IMR-90 (cell line): ENCODE results near the gene CLK2. TPM values are rescaled to one million over a fixed set of nuclear protein-coding genes. Genes with fewer than 3 reads are reported as not detected.
A peak's percentile ranks its signal among the peaks of the same experiment; 100 is the strongest.

ENCODE experiments used
- ATAC-seq: fragments of 200-7000 bp; cut with Tn5 transposase; 2 replicates; pipeline ENCODE4 v1.9.1; 2020; ENCODE audit warnings: low read depth, mild to moderate bottlenecking, moderate library complexity
- BruUV-seq: library from RNA; stranded (reverse); fragments of 400-500 nt; replicated peaks from 2 replicates; lab custom pipeline; 2021; lab: Mats Ljungman, UMichigan
- CTCF ChIA-PET: fragments of 300-600 bp; formaldehyde crosslinking; extraction: SDS; loops from one replicate; lab custom pipeline; 2021; ENCODE audit warnings: antibody characterized with exemption; lab: Yijun Ruan, JAX
- POLR2A ChIA-PET: fragments of 300-600 bp; sonication (Branson Sonifier 250); formaldehyde crosslinking; loops from one replicate; lab custom pipeline; 2022; ENCODE audit warnings: antibody characterized with exemption; ENCODE audit not compliant: unreplicated experiment; lab: Charles Lee
- DNase-seq: peaks from one replicate; pipeline ENCODE4 v3.0.0; 2013
- H2AFZ ChIP-seq: replicated peaks from 2 replicates; pipeline ENCODE3; 2013; ENCODE audit warnings: low read length, mild to moderate bottlenecking; ENCODE audit not compliant: poor library complexity
- H2AK5ac ChIP-seq: 2 replicates; pipeline ENCODE4 v1.6.1; 2013; ENCODE audit warnings: low read depth, low read length, inconsistent platforms
- H2AK9ac ChIP-seq: replicated peaks from 2 replicates; pipeline ENCODE3; 2013; ENCODE audit warnings: mild to moderate bottlenecking, low read depth, low read length, moderate library complexity; ENCODE audit not compliant: poor library complexity
- H2BK120ac ChIP-seq: 2 replicates; pipeline ENCODE4 v1.6.1; 2013; ENCODE audit warnings: low read depth, low read length, inconsistent platforms
- H2BK15ac ChIP-seq: 3 replicates; pipeline ENCODE4 v1.6.1; 2013; ENCODE audit warnings: low read depth, low read length, inconsistent platforms
- H2BK20ac ChIP-seq: 2 replicates; pipeline ENCODE4 v1.6.1; 2013; ENCODE audit warnings: low read depth, mild to moderate bottlenecking, inconsistent platforms, low read length, moderate library complexity
- H2BK5ac ChIP-seq: 2 replicates; pipeline ENCODE4 v1.6.1; 2013; ENCODE audit warnings: mild to moderate bottlenecking, low read depth, low read length, inconsistent platforms; ENCODE audit not compliant: poor library complexity, severe bottlenecking
- H3K14ac ChIP-seq: replicated peaks from 2 replicates; pipeline ENCODE4 v1.6.1; 2013; ENCODE audit warnings: low read depth, low read length, inconsistent platforms
- H3K18ac ChIP-seq: 2 replicates; pipeline ENCODE4 v1.6.1; 2013; ENCODE audit warnings: low read depth, low read length, control low read depth
- H3K23ac ChIP-seq: 2 replicates; pipeline ENCODE4 v1.6.1; 2013; ENCODE audit warnings: low read depth, low read length, inconsistent platforms
- H3K27ac ChIP-seq: 2 replicates; pipeline ENCODE4 v1.5.1; 2013; ENCODE audit warnings: mild to moderate bottlenecking, control low read depth, low read length; ENCODE audit not compliant: insufficient read depth
- H3K27me3 ChIP-seq: 2 replicates; pipeline ENCODE4 v1.6.1; 2013; ENCODE audit warnings: low read length; ENCODE audit not compliant: control insufficient read depth, insufficient read depth
- H3K36me3 ChIP-seq: 2 replicates; pipeline ENCODE4 v1.6.1; 2013; ENCODE audit warnings: low read length, mixed read lengths; ENCODE audit not compliant: control insufficient read depth, insufficient read depth
- H3K4ac ChIP-seq: 2 replicates; pipeline ENCODE4 v1.6.1; 2013; ENCODE audit warnings: low read depth, low read length, inconsistent platforms
- H3K4me1 ChIP-seq: 2 replicates; pipeline ENCODE4 v1.6.1; 2013; ENCODE audit warnings: low read length, mixed read lengths; ENCODE audit not compliant: control insufficient read depth, insufficient read depth
- H3K4me2 ChIP-seq: 2 replicates; pipeline ENCODE4 v1.6.1; 2013; ENCODE audit warnings: low read depth, mild to moderate bottlenecking, control low read depth, low read length, moderate library complexity
- H3K4me3 ChIP-seq: 2 replicates; pipeline ENCODE4 v1.5.1; 2013; ENCODE audit warnings: low read depth, mild to moderate bottlenecking, control low read depth, low read length, moderate library complexity; ENCODE audit not compliant: insufficient read depth
- H3K56ac ChIP-seq: 2 replicates; pipeline ENCODE4 v1.6.1; 2013; ENCODE audit warnings: low read length, inconsistent platforms; ENCODE audit not compliant: insufficient read depth; ENCODE audit errors: extremely low read depth
- H3K79me1 ChIP-seq, 2 experiments: 2 replicates each; pipeline ENCODE4 v1.6.1; 2013; ENCODE audit warnings: low read length in 2 of 2, inconsistent platforms in 1 of 2, low read depth in 1 of 2
- H3K9ac ChIP-seq: 2 replicates; pipeline ENCODE4 v1.6.1; 2013; ENCODE audit warnings: low read depth, low read length, control low read depth
- H3K9me1 ChIP-seq: 2 replicates; pipeline ENCODE4 v1.6.1; 2013; ENCODE audit warnings: low read length, inconsistent platforms; ENCODE audit not compliant: insufficient read depth
- H3K9me3 ChIP-seq: 2 replicates; pipeline ENCODE4 v1.6.1; 2013; ENCODE audit warnings: low read length; ENCODE audit not compliant: control insufficient read depth, insufficient read depth
- H4K20me1 ChIP-seq: 2 replicates; pipeline ENCODE4 v1.6.1; 2013; ENCODE audit warnings: low read length, inconsistent platforms; ENCODE audit not compliant: insufficient read depth
- H4K5ac ChIP-seq: 2 replicates; pipeline ENCODE4 v1.6.1; 2013; ENCODE audit warnings: mild to moderate bottlenecking, low read depth, low read length, control low read depth
- H4K8ac ChIP-seq, 2 experiments: 2 replicates each; pipeline ENCODE4 v1.6.1; 2013; ENCODE audit warnings: low read depth in 2 of 2, low read length in 2 of 2, control low read depth in 1 of 2, inconsistent platforms in 1 of 2
- H4K91ac ChIP-seq: 2 replicates; pipeline ENCODE4 v1.6.1; 2013; ENCODE audit warnings: low read depth, low read length, inconsistent platforms; ENCODE audit not compliant: insufficient read depth
- BHLHE40 ChIP-seq: fragments of 150-350 bp; IDR thresholded peaks from 2 replicates; pipeline ENCODE4 v1.6.1; 2016; ENCODE audit warnings: mild to moderate bottlenecking, low read depth, low read length
- CEBPB ChIP-seq: IDR thresholded peaks from 2 replicates; pipeline ENCODE4 v1.6.1; 2012; ENCODE audit warnings: low read depth, low read length, improper control_type of control experiment
- CHD1 ChIP-seq: IDR thresholded peaks from 2 replicates; pipeline ENCODE4 v1.6.1; 2012; ENCODE audit warnings: low read depth, low read length, improper control_type of control experiment
- ELK1 ChIP-seq: fragments of 150-350 bp; IDR thresholded peaks from 2 replicates; pipeline ENCODE4 v1.6.1; 2016; ENCODE audit warnings: low read depth, mild to moderate bottlenecking, low read length, moderate library complexity, borderline replicate concordance
- FOS ChIP-seq: fragments of 150-350 bp; IDR thresholded peaks from 2 replicates; pipeline ENCODE4 v1.6.1; 2016; ENCODE audit warnings: low read depth, low read length
- MAFK ChIP-seq: IDR thresholded peaks from 2 replicates; pipeline ENCODE4 v1.6.1; 2012; ENCODE audit warnings: low read depth, low read length, improper control_type of control experiment
- MAZ ChIP-seq: IDR thresholded peaks from 2 replicates; pipeline ENCODE4 v1.6.1; 2012; ENCODE audit warnings: low read depth, mild to moderate bottlenecking, low read length, improper control_type of control experiment, moderate library complexity, borderline replicate concordance
- MXI1 ChIP-seq: IDR thresholded peaks from 2 replicates; pipeline ENCODE4 v1.6.1; 2012; ENCODE audit warnings: low read depth, mild to moderate bottlenecking, low read length, moderate library complexity, borderline replicate concordance
- NFE2L2 ChIP-seq: fragments of 150-350 bp; IDR thresholded peaks from 2 replicates; pipeline ENCODE4 v1.6.1; 2016; ENCODE audit warnings: low read depth, mild to moderate bottlenecking, low read length
- POLR2A ChIP-seq: IDR thresholded peaks from 2 replicates; pipeline ENCODE4 v1.6.1; 2012; ENCODE audit warnings: mild to moderate bottlenecking, low read depth, low read length
- RAD21 ChIP-seq: IDR thresholded peaks from 2 replicates; pipeline ENCODE4 v1.6.1; 2012; ENCODE audit warnings: low read length, improper control_type of control experiment
- RCOR1 ChIP-seq: IDR thresholded peaks from 2 replicates; pipeline ENCODE4 v1.6.1; 2012; ENCODE audit warnings: mild to moderate bottlenecking, low read length, improper control_type of control experiment; ENCODE audit not compliant: insufficient replicate concordance
- RFX5 ChIP-seq: IDR thresholded peaks from 2 replicates; pipeline ENCODE4 v1.8.0; 2012; ENCODE audit warnings: low read depth, mild to moderate bottlenecking, low read length, moderate library complexity
- SMC3 ChIP-seq: fragments of 150-350 bp; IDR thresholded peaks from 2 replicates; pipeline ENCODE4 v1.6.1; 2016; ENCODE audit warnings: low read depth, mild to moderate bottlenecking, antibody characterized with exemption, low read length, moderate library complexity
- WGBS, 2 experiments: methylation state at CpG; one replicate each; pipeline versions ENCODE4 v1.1.5 to v1.1.7; 2013; ENCODE audit warnings: missing lambda C conversion rate in 2 of 2; ENCODE audit not compliant: insufficient read length in 1 of 2; ENCODE audit errors: extremely low coverage in 2 of 2; 5-methylcytosine and 5-hydroxymethylcytosine counted together
- dilution Hi-C: fragments of 300-500 bp; cut with HindIII; formaldehyde crosslinking; loops from one replicate; pipeline ENCODE4 v1.14.3; 2018; ENCODE audit warnings: low sequenced_read_pairs; ENCODE audit not compliant: unreplicated experiment
- in situ Hi-C: fragments of 300-500 bp; cut with MboI; formaldehyde crosslinking; loops from 3 replicates; pipeline ENCODE4 v1.14.3; 2019; ENCODE audit warnings: low sequenced_read_pairs, inconsistent platforms, mixed read lengths
- intact Hi-C: fragments of 100-400 bp; cut with micrococcal nuclease; formaldehyde crosslinking; loops from 2 replicates; pipeline ENCODE4 v1.10.0; 2022
- polyA plus RNA-seq, 3 experiments: library from polyadenylated mRNA; depleted of rRNA; stranded (reverse); fragments of >200 nt; gene quantifications; 2 replicates each; pipeline ENCODE4 v1.2.3, GENCODE V29; 2012; ENCODE audit warnings: low replicate concordance in 1 of 3
- total RNA-seq: library from RNA; depleted of rRNA; stranded (reverse); fragments of >200 nt; gene quantifications from 2 replicates; pipeline ENCODE4 v1.2.3, GENCODE V29; 2012
- TF ChIP-seq, protein P1 (sequence below): conservative IDR thresholded peaks from 2 replicates; pipeline ENCODE4 v1.5.1; 2012; ENCODE audit warnings: mild to moderate bottlenecking, low read depth, low read length, improper control_type of control experiment
- TF ChIP-seq, protein P2 (sequence below): fragments of 150-350 bp; IDR thresholded peaks from 2 replicates; pipeline ENCODE4 v1.6.1; 2017; ENCODE audit warnings: mild to moderate bottlenecking, antibody characterized with exemption, low read length, low read depth

CLK2 gene
- total and polyA plus RNA-seq, 2 of the 4 experiments (the other 2 are of a cell fraction): 19.7 to 61.2 TPM

DNA sequence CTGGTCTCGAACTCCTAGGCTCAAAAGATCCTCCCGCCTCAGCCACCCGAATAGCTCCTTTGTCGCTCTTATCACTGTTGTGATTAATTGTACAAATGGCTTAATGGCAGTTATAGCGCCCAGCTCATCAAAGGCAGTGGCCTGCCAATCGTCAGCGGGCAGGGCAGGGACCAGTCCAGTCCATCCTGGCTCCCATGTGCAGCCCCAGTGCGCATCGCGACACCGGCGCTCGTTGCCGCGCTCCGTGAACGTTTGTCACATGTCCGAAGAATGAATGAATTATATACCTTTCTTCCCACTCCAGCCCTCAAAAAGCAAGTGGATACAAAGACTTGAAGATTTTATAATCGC lies 46.4 kb downstream of the CLK2 start:
- Histone ChIP-seq H3K4ac (peak overlapping the region; percentile 93), H4K20me1 (peaks cover 3% of the 10 kb centered on the region; the same call in 1 of the 2 replicates), H3K4me3 (peak overlapping the region; percentile 49), H3K9me1 (peaks cover 17% of the 10 kb centered on the region), H3K36me3 (no peaks in the 10 kb centered on the region; the same call in 1 of the 2 replicates), H3K9ac (peak overlapping the region; percentile 88), H3K79me1 (peaks cover 18 to 40% of the 10 kb centered on the region in 2 experiments), H3K4me1 (peaks cover 19% of the 10 kb centered on the region), H4K8ac (peak overlapping the region; percentile 70 to 91), H4K5ac (peak overlapping the region; percentile 2; the same call in 1 of the 2 replicates), H2AK9ac (peak overlapping the region; percentile 97), H2BK15ac (peak overlapping the region; percentile 33; the same call in 1 of the 3 replicates), H3K4me2 (peak overlapping the region; percentile 82), H2BK20ac (no peak overlapping the region), H2AK5ac (peak overlapping the region; percentile 68), H3K18ac (peak overlapping the region; percentile 3; the same call in 1 of the 2 replicates), H3K23ac (peak overlapping the region; percentile 96), H3K27me3 (no peaks in the 10 kb centered on the region), H3K14ac (peak overlapping the region; percentile 92), H2BK5ac (peak overlapping the region; percentile 81), H4K91ac (peak overlapping the region; percentile 85), H3K9me3 (no peaks in the 10 kb centered on the region), H2BK120ac (peak overlapping the region; percentile 45), H3K56ac (peak overlapping the region; percentile 89), H2AFZ (peak overlapping the region; percentile 85), H3K27ac (peak overlapping the region; percentile 76)
- in situ Hi-C loops (no loop called here), intact Hi-C loops (loop anchor here (1.0 kb wide), 2 partner anchors 20 to 51 kb away; partner anchors contain the start of gene THBS3), dilution Hi-C loops (no loop called here)
- BruUV-seq: no TSS peak
- no peak; the same call in 1 of the 2 replicates for TF ChIP-seq MXI1
- no peak for TF ChIP-seq RCOR1
- no peak for TF ChIP-seq FOS
- TF ChIP-seq CHD1: 0 out of 2 replicates have a peak, but pooled peaks have one; percentile 49
- TF ChIP-seq, protein P1, sequence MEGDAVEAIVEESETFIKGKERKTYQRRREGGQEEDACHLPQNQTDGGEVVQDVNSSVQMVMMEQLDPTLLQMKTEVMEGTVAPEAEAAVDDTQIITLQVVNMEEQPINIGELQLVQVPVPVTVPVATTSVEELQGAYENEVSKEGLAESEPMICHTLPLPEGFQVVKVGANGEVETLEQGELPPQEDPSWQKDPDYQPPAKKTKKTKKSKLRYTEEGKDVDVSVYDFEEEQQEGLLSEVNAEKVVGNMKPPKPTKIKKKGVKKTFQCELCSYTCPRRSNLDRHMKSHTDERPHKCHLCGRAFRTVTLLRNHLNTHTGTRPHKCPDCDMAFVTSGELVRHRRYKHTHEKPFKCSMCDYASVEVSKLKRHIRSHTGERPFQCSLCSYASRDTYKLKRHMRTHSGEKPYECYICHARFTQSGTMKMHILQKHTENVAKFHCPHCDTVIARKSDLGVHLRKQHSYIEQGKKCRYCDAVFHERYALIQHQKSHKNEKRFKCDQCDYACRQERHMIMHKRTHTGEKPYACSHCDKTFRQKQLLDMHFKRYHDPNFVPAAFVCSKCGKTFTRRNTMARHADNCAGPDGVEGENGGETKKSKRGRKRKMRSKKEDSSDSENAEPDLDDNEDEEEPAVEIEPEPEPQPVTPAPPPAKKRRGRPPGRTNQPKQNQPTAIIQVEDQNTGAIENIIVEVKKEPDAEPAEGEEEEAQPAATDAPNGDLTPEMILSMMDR: no peak
- TF ChIP-seq CEBPB: no peak
- no peak for TF ChIP-seq RFX5
- no peak for TF ChIP-seq MAZ
- no peak for TF ChIP-seq ELK1
- no peak for TF ChIP-seq MAFK
- TF ChIP-seq BHLHE40: no peak
- no peak for TF ChIP-seq NFE2L2
- no peak for TF ChIP-seq POLR2A
- TF ChIP-seq RAD21: no peak
- TF ChIP-seq, protein P2, sequence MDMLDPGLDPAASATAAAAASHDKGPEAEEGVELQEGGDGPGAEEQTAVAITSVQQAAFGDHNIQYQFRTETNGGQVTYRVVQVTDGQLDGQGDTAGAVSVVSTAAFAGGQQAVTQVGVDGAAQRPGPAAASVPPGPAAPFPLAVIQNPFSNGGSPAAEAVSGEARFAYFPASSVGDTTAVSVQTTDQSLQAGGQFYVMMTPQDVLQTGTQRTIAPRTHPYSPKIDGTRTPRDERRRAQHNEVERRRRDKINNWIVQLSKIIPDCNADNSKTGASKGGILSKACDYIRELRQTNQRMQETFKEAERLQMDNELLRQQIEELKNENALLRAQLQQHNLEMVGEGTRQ: peak; percentile 24; the same call in 1 of the 2 replicates
- no peak for TF ChIP-seq SMC3
- ChIA-PET CTCF (interaction anchor here (1.3 to 4.8 kb wide), 3 partner anchors 20 to 33 kb away, joined by 4 to 18 read pairs (median 5); no protein-coding TSS in a partner anchor), POLR2A (no interaction called here)
- ATAC-seq (peak; percentile 41), DNase-seq (peak; percentile 38)
- 0% methylated on average over 9 of the region's 19 CpGs; no CpG with 5 or more reads in 1 of the 2 experiments for WGBS, 2 experiments
